Neural progenitor cell (in vitro differentiated cells): ENCODE measurements around the gene BTAF1.

Experiments used
- EZH2 ChIP-seq: fragments of 200-600 bp; sonication (generic); IDR thresholded peaks from 2 replicates; pipeline ENCODE4 v1.6.1; 2017; ENCODE audit warnings: antibody characterized with exemption, mild to moderate bottlenecking, moderate library complexity
- EZH2phosphoT487 ChIP-seq: fragments of 200-600 bp; sonication (generic); IDR thresholded peaks from 2 replicates; pipeline ENCODE4 v1.6.1; 2017; ENCODE audit warnings: antibody characterized with exemption
- TF ChIP-seq, protein P1 (sequence below): fragments of 200-600 bp; sonication (generic); IDR thresholded peaks from 2 replicates; pipeline ENCODE4 v1.5.1; 2017; ENCODE audit warnings: antibody characterized with exemption, mild to moderate bottlenecking

DNA sequence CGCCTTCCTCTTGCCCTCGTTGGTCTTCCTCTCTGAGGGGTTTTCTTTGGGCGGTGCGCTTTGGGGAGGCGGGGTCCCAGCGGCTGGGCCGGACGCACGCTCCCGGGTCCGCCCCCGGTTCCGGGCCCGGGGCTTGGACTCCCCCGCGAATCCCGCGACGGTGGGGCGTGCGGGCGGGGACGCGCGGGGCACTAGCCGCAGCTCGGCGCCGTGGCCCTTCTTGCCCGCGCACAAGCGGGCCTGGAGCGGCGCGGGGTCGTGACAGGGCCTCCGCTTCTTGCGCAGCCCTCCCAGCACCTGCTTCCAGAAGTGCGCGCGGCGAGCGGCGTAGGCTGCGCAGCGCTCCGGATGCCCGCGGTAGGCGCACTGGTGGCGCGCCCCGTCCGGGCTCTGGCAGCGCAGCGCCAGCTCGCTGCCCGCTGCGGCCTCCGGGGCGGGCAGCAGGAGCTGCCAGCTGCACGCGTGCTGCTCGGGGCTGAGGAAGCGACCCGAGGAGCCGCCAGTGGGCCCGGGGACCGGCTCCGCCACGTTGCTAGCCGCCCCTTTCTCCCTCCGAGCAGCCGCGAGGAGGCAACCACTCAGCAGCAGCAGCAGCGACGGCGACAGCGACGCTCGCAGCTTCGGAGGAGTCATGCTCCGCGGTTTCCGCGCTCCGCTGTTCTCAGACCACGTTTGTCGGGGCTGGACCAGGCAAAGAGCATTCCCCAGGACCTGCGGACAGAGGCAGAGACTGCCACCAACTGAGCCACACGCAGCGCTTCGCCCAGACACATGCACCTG lies 15.0 kb upstream of the BTAF1 start:
- TF ChIP-seq EZH2 (peak; percentile 47), EZH2phosphoT487 (peak; percentile 39)
- TF ChIP-seq, protein P1, sequence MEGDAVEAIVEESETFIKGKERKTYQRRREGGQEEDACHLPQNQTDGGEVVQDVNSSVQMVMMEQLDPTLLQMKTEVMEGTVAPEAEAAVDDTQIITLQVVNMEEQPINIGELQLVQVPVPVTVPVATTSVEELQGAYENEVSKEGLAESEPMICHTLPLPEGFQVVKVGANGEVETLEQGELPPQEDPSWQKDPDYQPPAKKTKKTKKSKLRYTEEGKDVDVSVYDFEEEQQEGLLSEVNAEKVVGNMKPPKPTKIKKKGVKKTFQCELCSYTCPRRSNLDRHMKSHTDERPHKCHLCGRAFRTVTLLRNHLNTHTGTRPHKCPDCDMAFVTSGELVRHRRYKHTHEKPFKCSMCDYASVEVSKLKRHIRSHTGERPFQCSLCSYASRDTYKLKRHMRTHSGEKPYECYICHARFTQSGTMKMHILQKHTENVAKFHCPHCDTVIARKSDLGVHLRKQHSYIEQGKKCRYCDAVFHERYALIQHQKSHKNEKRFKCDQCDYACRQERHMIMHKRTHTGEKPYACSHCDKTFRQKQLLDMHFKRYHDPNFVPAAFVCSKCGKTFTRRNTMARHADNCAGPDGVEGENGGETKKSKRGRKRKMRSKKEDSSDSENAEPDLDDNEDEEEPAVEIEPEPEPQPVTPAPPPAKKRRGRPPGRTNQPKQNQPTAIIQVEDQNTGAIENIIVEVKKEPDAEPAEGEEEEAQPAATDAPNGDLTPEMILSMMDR, result peak; percentile 58
